Esophagus squamous epithelium (tissue), 5 donors: ENCODE results near the gene PLXNC1. TPM values are rescaled to one million over a fixed set of nuclear protein-coding genes. Genes with fewer than 3 reads are reported as not detected.

Experiments used
- DNase-seq: peaks from one replicate; lab custom pipeline; 2025; lab: John Stamatoyannopoulos, UW
- H3K27ac ChIP-seq, 4 donors: fragments of 200-600 bp; sonication (generic); one replicate each; pipeline ENCODE4 v1.5.1; 2016 to 2019; ENCODE audit warnings: mild to moderate bottlenecking in 1 of 4
- H3K27me3 ChIP-seq, 4 donors: fragments of 200-600 bp; sonication (generic); 1 replicate in 3 of 4; 2 replicates in 1 of 4; pipeline versions ENCODE4 v1.5.1 to v1.6.0; 2017 to 2021; ENCODE audit warnings: antibody characterized with exemption in 1 of 4
- H3K36me3 ChIP-seq, 3 donors: fragments of 200-600 bp; sonication (generic); one replicate each; pipeline ENCODE4 v1.5.1; 2016 to 2019
- H3K4me1 ChIP-seq, 3 donors: fragments of 200-600 bp; sonication (generic); one replicate each; pipeline ENCODE4 v1.5.1; 2017 to 2019
- H3K4me3 ChIP-seq, 4 donors: fragments of 200-600 bp; sonication (generic); 1 replicate in 3 of 4; 2 replicates in 1 of 4; pipeline ENCODE4 v1.5.1; 2016 to 2019; ENCODE audit warnings: mild to moderate bottlenecking in 2 of 4, moderate library complexity in 1 of 4
- H3K9me3 ChIP-seq, 3 donors: fragments of 200-600 bp; sonication (generic); one replicate each; pipeline ENCODE4 v1.5.1; 2016 to 2019
- CTCF ChIP-seq, 6 experiments: fragments of 450-650 bp in 4 of 6; fragments of 200-600 bp in 2 of 6; sonication (generic) in 2 of 6; IDR thresholded peaks; one replicate each; pipeline ENCODE4 v1.5.1; 2016 to 2019; ENCODE audit warnings: antibody characterized with exemption in 6 of 6, mild to moderate bottlenecking in 4 of 6, moderate library complexity in 4 of 6
- POLR2A ChIP-seq, 4 donors: fragments of 450-650 bp; IDR thresholded peaks; one replicate each; pipeline ENCODE4 v1.6.1; 2017; ENCODE audit warnings: antibody characterized with exemption in 4 of 4, mild to moderate bottlenecking in 4 of 4, moderate library complexity in 3 of 4
- WGBS, 2 donors: methylation state at CpG; one replicate each; pipeline ENCODE4 v1.1.5; 2018; 5-methylcytosine and 5-hydroxymethylcytosine counted together
- intact Hi-C: fragments of 100-400 bp; cut with DNase I; formaldehyde crosslinking; loops from one replicate; pipeline ENCODE4 v1.15.0; 2022
- total RNA-seq, 4 donors: library from RNA; depleted of rRNA; stranded (reverse); fragments of >200 nt; gene quantifications; one replicate each; pipeline ENCODE4 v1.1.0, GENCODE V29; 2016
- donor health status: DM: yes; HTN: yes; CAD: no.

The PLXNC1 gene
- total RNA-seq = 1 to 10 TPM; 1.0 to 6.7 (median 2.6) TPM

GRCh38 chr12:94147991-94148738 lies at the start of gene PLXNC1:
Gene PLXNC1, plus strand, starts transcription at chr12:94148577. Its CDS starts 395 bp downstream, at chr12:94148972.
- DNase-seq = peak; percentile 25
- H3K4me3 ChIP-seq = peak within 1 kb of the TSS; percentile 32 to 79 (median 58)
- no peaks in the 10 kb centered on the region for H3K36me3 ChIP-seq
- H3K27ac ChIP-seq = peak within 1 kb of the TSS in 2 of 4 donors; percentile 64 to 84
- H3K27me3 ChIP-seq = peaks cover 6 to 96% (median 12%) of the 10 kb centered on the region in 4 donors
- WGBS, 2 donors = 0% methylated on average over 19 of the region's 75 CpGs; no CpG with 5 or more reads in 1 of the 2 donors
- H3K9me3 ChIP-seq = no peaks in the 10 kb centered on the region
- TF ChIP-seq CTCF (IDR thresholded peaks at IDR 0.05) (no peak), POLR2A (IDR thresholded peaks at IDR 0.05) (no peak)
- peaks cover 10 to 52% (median 23%) of the 10 kb centered on the region in 3 donors for H3K4me1 ChIP-seq
- intact Hi-C loops = no loop called here

- peaks cover 0 to 4% (median 0%) of the 10 kb centered on the region in 4 donors for H3K27me3 ChIP-seq
- TF ChIP-seq POLR2A (IDR thresholded peaks at IDR 0.05) (no peak), CTCF (IDR thresholded peaks at IDR 0.05) (no peak)
- WGBS, 2 donors = 91 to 95% methylated on average over 3 of the region's 3 CpGs
- intact Hi-C loops = loop anchor here (10.0 kb wide), 1 partner anchor 114 kb away; no protein-coding TSS in a partner anchor
- H3K27ac ChIP-seq = no peak overlapping the region
- no peaks in the 10 kb centered on the region for H3K36me3 ChIP-seq
- peaks cover 13 to 26% (median 15%) of the 10 kb centered on the region in 3 donors for H3K4me1 ChIP-seq
- H3K4me3 ChIP-seq = no peak overlapping the region
- no peak for DNase-seq
- no peaks in the 10 kb centered on the region for H3K9me3 ChIP-seq
These were observed 49.2 kb upstream of the PLXNC1 start for GRCh38 chr12:94099191-94099590.

- Histone ChIP-seq H3K27ac (no peak overlapping the region), H3K4me3 (no peak overlapping the region), H3K27me3 (peaks cover 0 to 8% (median 0%) of the 10 kb centered on the region in 4 donors), H3K36me3 (no peaks in the 10 kb centered on the region), H3K4me1 (peaks cover 13 to 26% (median 15%) of the 10 kb centered on the region in 3 donors), H3K9me3 (no peaks in the 10 kb centered on the region)
- WGBS, 2 donors = 63 to 78% methylated on average over 10 of the region's 10 CpGs
- TF ChIP-seq CTCF (IDR thresholded peaks at IDR 0.05) = no peak
- no peak for TF ChIP-seq POLR2A (IDR thresholded peaks at IDR 0.05)
- intact Hi-C loops = loop anchor here (5.0 to 10.0 kb wide), 4 partner anchors 115 to 597 kb away; no protein-coding TSS in a partner anchor
- DNase-seq = no peak
These were observed 48.7 kb upstream of the PLXNC1 start for GRCh38 chr12:94099632-94100031.

- H3K27ac ChIP-seq = peak overlapping the region in 1 of 4 donors; percentile 38
These were observed 48.2 kb upstream of the PLXNC1 start for GRCh38 chr12:94100211-94100627.

More at GRCh38 chr12:94100211-94100627, 48.2 kb upstream of the PLXNC1 start:
- Histone ChIP-seq H3K9me3 (no peaks in the 10 kb centered on the region), H3K36me3 (no peaks in the 10 kb centered on the region), H3K4me1 (peaks cover 13 to 26% (median 15%) of the 10 kb centered on the region in 3 donors), H3K4me3 (no peak overlapping the region), H3K27me3 (peaks cover 0 to 14% (median 0%) of the 10 kb centered on the region in 4 donors)
- TF ChIP-seq POLR2A (IDR thresholded peaks at IDR 0.05) (no peak), CTCF (IDR thresholded peaks at IDR 0.05) (no peak)
- no peak for DNase-seq
- 20 to 24% methylated on average over 6 of the region's 6 CpGs for WGBS, 2 donors
- intact Hi-C loops = loop anchor here (5.0 kb wide), 3 partner anchors 338 to 598 kb away; no protein-coding TSS in a partner anchor
